ENCODE measurements around the gene EFNB2. TPM values are rescaled to one million over a fixed set of nuclear protein-coding genes. Genes with fewer than 3 reads are reported as not detected.

The EFNB2 gene
- total RNA-seq, 2 donors from 2014 or later = 15.5 to 17.4 TPM

GRCh38 chr13:106530980-106531481, 4.4 kb downstream of the EFNB2 start:
- DNase-seq (ENCODE audit: low spot score) = no peak
- no peak for TF ChIP-seq CTCF (IDR thresholded peaks at IDR 0.05)
- Histone ChIP-seq H3K4me3 (peak overlapping the region in 1 of 2 donors; percentile 72), H3K36me3 (no peaks in the 10 kb centered on the region), H3K4me1 (peaks cover 0 to 25% of the 10 kb centered on the region in 2 donors), H3K9me3 (no peaks in the 10 kb centered on the region), H3K27ac (no peak overlapping the region), H3K27me3 (no peaks in the 10 kb centered on the region)

DNA sequence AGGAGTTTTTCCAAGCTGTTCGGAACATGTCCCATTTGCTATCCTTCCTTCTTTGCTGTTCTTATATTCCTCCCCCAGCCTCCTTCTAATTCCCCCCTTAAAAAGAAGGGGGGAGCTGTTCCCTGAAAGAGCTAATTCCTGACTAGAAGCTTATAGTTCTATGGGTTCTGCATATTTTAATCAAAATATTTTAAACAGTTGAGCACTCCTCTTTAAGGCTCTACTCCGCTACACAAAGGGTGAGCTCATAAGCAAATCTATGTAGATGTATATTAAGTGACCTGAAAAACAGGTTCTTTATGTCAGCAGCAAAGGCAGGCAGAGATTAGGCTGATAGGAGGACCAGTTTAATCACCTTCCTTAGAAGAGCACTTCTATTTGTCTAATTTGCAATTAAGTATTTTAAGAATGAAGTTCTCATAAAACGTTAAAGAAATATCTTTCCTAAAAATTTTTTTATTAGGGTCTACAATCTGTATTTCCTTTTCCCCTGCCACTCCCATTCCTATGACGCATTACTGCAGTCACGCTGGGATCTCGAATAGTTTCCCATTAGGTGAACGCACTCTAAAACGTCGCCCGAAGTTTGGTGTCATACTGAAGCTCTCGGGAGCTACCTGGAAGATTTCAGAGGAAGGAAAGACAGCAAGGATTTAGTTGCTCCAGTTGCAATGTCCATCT, 5.2 kb downstream of the EFNB2 start:
- Histone ChIP-seq H3K27me3 (no peaks in the 10 kb centered on the region), H3K4me1 (peaks cover 0 to 22% of the 10 kb centered on the region in 2 donors), H3K27ac (peak overlapping the region in 1 of 2 donors; percentile 44)

DNA sequence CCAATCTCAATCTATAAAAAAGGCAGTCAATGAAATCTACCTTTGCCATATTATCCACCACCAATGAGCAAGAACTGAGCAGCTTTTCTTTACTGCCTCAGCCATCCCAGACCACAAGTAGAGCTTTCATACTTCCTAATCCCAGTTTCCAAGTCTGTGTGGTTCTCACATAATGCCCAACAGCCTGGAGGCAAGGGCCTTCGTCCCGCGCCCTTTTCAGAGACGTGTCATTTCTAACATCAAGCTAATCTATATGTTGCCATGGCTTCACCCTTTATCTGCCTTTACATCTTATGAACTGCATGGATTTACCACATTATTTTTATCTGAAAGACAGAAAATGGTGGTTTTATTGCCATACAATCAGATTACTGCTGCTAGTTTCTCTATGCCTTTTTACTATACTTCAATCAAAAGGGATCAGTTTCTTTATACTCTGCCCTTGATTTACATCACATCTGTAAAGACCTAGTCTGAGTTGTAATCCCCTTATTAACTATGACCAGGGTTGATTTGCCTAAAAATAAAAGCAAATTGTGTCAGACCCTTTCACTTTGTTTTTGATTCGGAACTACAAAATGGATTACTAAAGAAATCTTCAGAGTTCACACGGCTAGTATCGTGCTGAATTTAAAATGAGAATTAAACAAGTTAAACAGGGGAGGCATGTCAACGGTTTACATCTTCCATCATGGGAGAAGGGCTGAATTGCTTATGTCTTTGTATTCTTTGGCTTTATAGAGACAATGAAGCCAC, 5.9 kb downstream of the EFNB2 start:
- H3K27me3 ChIP-seq = no peaks in the 10 kb centered on the region
- H3K27ac ChIP-seq = peak overlapping the region in 1 of 2 donors; percentile 44
- no peaks in the 10 kb centered on the region for H3K9me3 ChIP-seq
- no peaks in the 10 kb centered on the region for H3K36me3 ChIP-seq
- peaks cover 0 to 20% of the 10 kb centered on the region in 2 donors for H3K4me1 ChIP-seq
- no peak overlapping the region for H3K4me3 ChIP-seq
- TF ChIP-seq CTCF (IDR thresholded peaks at IDR 0.05) = no peak
- no peak for DNase-seq (ENCODE audit: low spot score)

More for the DNA sequence above, 5.2 kb downstream of the EFNB2 start:
- H3K9me3 ChIP-seq = no peaks in the 10 kb centered on the region
- no peak for DNase-seq (ENCODE audit: low spot score)
- H3K36me3 ChIP-seq = no peaks in the 10 kb centered on the region
- peak overlapping the region in 1 of 2 donors; percentile 72 for H3K4me3 ChIP-seq
- TF ChIP-seq CTCF (IDR thresholded peaks at IDR 0.05) = no peak

- Histone ChIP-seq H3K36me3 (no peaks in the 10 kb centered on the region), H3K4me1 (peaks cover 0 to 12% of the 10 kb centered on the region in 2 donors), H3K27ac (no peak overlapping the region), H3K4me3 (no peak overlapping the region), H3K9me3 (no peaks in the 10 kb centered on the region), H3K27me3 (no peaks in the 10 kb centered on the region)
- no peak for DNase-seq (ENCODE audit: low spot score)
- no peak for TF ChIP-seq CTCF (IDR thresholded peaks at IDR 0.05)
These were observed 6.6 kb downstream of the EFNB2 start for GRCh38 chr13:106528718-106529414.

GRCh38 chr13:106527826-106528225, 7.6 kb downstream of the EFNB2 start:
- peaks cover 0 to 6% of the 10 kb centered on the region in 2 donors for H3K4me1 ChIP-seq
- no peak for DNase-seq (ENCODE audit: low spot score)
- H3K4me3 ChIP-seq = no peak overlapping the region
- TF ChIP-seq CTCF (IDR thresholded peaks at IDR 0.05) = no peak
- H3K27me3 ChIP-seq = no peaks in the 10 kb centered on the region
- no peaks in the 10 kb centered on the region for H3K36me3 ChIP-seq
- H3K27ac ChIP-seq = no peak overlapping the region
- no peaks in the 10 kb centered on the region for H3K9me3 ChIP-seq

Measured in right atrium auricular region (tissue), 2 donors.